GDM1 (cell line): ENCODE data around the gene ARID1B.

Source experiments
- DNase-seq: peaks from one replicate; lab custom pipeline; 2025; lab: John Stamatoyannopoulos, UW

ARID1B gene

DNA sequence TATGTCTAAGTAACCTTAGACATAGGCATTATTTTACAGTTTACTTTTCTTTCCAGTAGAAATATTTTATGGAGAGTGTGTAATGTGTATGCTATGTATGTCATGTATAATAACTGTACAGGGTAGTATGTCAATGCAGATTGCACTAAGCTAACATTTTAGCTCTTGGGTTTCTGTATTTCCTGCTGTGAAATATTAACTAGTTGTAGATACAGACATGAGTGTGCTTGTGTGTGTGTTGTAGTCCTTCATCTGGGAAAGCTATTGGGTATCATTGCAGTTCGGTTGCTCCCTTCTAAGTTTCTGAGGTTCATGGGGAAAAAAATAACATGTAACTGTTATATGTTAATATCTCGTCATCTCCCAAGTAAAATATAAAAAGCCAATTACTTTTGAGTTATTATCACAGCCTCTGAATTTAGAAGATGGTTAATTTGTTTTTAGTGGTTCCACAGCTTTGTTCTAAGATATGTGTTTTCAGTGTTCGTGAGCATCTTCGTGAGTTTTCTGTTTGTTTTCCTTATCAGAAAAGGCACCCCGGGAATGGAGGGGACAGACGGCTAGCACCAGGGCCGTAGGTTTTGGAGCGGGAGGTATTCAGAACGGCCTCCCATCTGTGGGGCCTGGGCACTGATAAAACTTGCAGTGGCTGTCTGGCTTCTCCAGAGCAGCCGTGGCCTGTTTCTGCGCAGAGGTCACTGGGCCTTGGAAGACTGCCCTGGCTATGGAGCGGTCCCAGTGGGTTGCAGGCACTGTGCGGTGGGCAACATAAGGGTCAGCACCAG, 215.0 kb downstream of the ARID1B start:
- no peak for DNase-seq

DNA sequence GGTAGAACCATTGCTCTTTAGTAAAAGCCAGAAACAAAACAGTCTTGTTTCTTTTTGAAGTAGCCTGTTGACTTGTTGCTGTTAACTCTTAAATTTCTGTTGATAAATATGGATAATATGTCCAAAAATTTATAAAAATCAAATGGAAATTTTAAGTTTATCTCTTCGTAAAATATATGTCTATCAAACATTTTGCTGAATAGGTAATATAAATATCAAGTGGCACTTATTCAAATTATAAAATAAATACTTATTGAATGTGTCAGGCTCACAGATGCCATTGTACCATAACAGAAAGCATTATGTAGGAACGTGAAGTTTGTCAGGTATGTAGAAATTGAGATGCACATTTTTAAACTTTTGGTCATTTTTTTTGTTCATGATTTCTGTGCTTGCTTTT, 216.5 kb downstream of the ARID1B start:
- DNase-seq: no peak

GRCh38 chr6:156994215-156995076, 217.3 kb downstream of the ARID1B start:
- DNase-seq: no peak

DNA sequence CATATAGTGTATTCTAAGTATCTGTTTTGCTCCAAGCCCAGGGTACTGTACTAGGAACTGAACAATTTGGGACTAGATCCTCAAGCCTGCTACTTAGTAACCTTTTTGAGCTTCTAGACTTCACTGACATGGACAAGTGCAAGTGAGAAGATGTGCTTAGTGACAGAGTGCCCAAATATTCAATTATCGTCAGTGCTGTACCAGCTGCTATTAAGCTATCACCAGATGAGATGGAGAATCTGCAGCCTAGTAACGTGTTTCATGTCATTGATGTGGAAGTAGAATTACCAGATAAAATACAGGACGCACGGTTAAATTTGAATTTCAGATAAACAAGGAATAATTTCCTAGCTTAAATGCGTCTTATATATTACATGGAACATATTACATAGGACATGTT, 218.3 kb downstream of the ARID1B start:
- no peak for DNase-seq

DNA sequence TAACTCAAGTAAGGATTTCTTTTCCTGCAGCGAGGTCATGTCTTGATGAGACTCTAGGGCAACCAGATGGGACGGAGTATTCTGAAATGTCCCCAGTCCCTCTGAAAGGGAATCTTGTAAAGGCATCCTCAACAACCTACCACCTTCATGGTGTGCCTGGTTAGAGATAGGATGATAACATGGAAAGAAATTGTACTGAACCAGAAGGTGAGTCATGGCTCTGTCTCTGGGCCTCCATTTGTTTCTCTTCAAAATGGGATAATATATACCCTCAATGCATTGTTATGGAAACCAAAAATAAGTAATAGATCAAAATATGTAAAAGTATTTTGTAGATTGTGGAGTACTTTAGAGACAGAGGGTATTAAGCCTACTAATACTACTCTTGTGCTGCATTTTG, 219.1 kb downstream of the ARID1B start:
- DNase-seq: no peak

- DNase-seq: no peak
Measured at GRCh38 chr6:156998794-156999330, 221.7 kb downstream of the ARID1B start.

- no peak for DNase-seq
Measured at GRCh38 chr6:156999762-157000161, 222.6 kb downstream of the ARID1B start.

- DNase-seq: no peak
Measured at GRCh38 chr6:157001716-157002115, 224.5 kb downstream of the ARID1B start.

DNA sequence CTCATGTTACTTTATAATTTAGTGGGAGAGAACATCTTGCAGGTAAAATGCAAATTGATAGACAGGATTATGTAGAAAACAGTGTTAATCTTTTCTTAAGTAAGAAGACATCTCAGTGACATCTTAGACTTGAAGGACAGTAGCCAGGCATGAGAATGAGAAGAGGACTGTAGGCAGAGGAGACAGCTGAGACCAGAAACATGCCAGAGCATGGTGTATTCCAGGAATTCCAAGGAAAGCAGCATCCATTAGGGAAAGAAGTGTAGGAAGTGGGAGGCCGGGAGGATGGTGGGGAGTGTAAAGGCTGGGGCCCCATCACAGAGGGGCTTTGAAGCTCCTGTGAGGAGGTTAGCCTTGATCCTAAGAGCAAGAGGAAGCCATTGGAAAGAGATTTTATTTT, 225.6 kb downstream of the ARID1B start:
- DNase-seq: no peak

- DNase-seq: no peak
Measured at GRCh38 chr6:157005940-157006339, 228.8 kb downstream of the ARID1B start.

DNA sequence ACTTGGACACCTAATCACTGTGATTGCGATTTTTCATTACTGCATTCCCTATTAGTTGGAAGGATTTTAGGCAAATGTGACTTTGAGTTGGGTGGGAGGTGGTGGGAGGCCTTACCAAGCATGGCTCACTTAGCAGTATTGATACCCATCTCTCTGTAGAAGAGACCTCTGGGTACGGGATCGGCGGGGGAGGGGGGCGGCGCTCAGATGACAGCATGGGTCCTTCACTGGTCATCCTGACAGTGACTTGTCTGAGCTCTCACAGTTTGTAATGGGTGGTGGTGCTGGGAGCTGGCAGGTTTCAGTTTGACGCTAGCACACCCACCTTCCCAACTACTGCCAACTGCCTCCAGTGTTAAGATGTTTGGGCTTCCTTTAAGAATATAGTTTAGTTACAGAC, 231.4 kb downstream of the ARID1B start:
- no peak for DNase-seq

- no peak for DNase-seq
Measured at GRCh38 chr6:157012355-157012754, 235.2 kb downstream of the ARID1B start.

GRCh38 chr6:157013649-157014304, 236.6 kb downstream of the ARID1B start:
- DNase-seq: no peak

GRCh38 chr6:157014871-157015270, 237.7 kb downstream of the ARID1B start:
- DNase-seq: no peak

DNA sequence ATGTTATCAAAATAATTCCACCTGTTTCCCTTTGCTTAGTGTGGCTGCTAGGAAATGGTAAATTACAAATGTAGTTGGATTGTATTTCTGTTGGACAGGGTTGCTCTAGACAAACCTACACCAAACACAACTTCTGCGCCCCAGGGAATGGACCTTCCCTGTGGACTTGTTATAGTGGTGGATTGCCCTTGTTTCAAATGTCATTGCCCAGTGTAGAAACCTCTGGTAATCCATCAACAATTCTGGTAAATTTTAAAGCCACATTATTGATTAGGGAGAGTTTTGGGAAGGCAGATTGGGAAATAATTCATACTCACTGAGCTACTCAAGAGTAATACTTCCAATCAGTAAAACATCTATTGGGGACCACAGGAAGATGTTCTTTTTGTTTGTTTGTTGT, 239.8 kb downstream of the ARID1B start:
- DNase-seq: no peak

GRCh38 chr6:157017861-157018260, 240.7 kb downstream of the ARID1B start:
- DNase-seq: no peak

- DNase-seq: no peak
Measured at GRCh38 chr6:157019115-157019641, 242.0 kb downstream of the ARID1B start.

DNA sequence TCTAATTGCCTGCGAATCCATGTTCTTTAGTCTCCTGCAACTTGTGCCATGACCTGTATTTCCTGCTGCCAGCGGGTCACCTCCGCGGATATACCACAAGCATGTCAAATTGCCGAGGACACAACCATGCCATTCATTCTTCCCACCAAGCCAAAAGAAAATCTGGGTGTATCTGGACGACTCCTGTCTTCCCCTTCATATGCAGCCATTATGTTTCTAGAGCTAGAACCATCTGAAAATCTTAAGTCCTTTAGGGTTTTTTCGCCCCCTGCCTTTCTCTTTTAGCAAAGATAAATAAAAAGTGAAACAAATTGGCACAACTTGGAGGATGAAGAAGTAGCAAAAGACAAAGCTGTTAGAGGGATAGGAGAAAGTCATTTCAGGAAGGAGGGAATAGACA, 242.6 kb downstream of the ARID1B start:
- no peak for DNase-seq

DNA sequence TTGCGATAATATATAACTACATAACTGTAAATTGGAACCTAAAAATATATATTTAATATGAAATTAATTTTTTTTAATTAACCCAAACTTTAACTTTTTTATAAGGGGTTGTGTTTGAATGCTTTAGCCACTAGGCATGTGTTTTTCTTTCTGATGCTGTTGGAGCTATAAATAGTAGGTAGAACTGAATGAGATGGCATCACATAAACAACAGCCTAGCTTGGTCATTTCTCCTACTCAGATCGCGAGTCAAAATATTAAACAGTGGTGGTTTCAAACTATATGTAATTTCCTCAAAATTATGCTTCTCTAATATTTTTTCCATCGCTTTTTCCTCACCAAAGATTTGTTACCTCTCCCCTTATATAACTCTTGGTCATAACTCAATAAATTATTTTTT, 243.2 kb downstream of the ARID1B start:
- DNase-seq: no peak

DNA sequence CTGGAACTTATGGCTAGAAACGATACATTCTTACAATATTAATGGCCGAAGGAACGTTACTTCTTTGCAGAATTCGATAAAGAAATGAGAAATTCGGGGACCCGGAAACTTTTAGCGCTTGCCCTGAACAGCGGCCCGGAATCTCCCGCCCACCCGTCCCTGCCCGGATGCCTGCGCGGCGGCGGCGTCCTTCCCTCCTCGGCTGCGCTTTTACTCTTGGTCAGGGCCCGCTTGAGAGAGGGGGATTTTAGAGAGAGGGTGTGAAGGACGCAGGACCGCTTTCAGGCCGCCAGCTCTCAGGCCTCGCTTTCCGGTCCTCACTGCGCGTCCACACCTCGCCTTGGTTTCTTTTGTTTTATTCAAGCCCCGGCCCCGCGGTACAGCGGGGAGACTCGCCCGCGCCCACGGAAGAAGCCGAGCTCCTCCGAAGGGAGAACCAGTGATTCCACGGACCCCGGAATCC, 243.7 kb downstream of the ARID1B start:
- DNase-seq: peak; percentile 56

- DNase-seq: peak; percentile 83
Measured at GRCh38 chr6:157021344-157021992, 244.3 kb downstream of the ARID1B start.
